Cerebellar nuclear complex (tissue), 1 donor: ENCODE results near the gene LPO.

Source experiments
- DNase-seq, 2 experiments: peaks; one replicate each; lab custom pipeline; 2025; lab: John Stamatoyannopoulos, UW

The LPO gene

DNA sequence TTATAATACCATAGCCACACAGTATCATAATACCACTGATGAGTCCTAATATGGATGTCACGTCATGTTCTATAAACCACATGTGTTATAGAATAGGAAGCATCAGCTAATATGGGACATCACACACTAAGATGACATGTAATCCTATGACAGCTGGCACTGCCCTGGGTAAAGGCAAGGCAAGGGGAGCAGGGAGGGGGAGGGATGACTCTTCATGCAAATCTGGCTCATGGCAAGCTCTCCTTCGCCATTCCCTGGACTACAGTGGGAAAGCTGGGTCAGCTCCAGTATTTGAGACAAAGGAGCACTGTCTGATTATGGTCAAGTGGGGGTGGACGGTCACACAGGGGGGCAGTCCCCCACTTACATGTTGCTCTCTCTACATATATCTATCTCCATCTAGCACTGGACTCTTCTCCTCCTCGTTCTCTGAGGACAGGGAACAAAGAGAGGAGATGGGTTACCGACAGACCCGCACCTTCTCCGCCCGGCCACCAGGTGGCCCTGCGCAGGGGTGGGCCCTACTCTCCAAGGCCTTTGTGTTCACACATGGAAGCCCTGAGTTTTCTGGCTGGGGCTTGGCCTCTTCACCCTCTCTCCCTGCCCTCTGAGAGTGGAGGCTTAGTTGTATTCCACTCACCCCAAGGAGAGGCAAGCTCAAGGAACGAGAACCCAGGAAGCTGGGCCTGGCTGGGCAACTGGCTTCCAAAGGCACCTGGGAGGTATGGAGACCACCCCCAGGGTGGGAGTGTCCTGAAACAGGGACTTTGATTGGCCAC is 65.8 kb downstream of the LPO start:
- no peak for DNase-seq

DNA sequence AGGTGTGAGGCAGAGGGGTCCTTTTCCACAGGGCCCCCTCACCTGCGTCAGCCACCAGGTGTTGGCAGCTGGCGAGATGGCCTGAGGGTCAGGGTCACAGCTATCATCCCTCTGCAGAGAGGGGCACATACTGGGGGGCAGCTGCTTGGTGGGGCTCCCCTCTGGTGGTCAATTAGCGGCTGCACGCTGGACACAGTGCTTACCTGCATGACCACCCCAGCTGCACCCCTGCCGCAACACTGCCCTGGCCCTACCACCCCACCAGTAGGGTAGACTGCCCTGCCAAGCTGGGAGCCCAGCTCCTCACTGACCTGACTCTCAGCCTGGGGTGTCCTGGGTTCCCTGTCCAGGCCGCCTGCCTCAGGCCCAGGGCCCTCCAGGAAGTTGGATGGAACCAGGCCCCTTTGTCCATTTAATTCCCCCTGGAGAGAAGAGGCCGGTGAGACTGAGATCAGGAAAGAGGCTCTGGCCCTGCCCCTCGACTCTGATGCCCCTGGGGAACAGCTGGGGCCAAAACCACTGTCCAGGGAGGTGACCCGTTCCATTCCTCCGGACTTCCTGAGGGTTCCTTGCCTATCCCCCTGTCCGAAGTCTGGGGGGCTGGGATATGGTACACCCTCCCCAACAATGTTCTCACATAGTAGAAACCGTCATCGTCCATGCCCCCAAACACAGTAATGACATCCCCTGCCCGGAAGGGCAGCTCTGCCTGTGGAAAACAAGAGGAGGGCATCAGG is 66.5 kb downstream of the LPO start:
- no peak for DNase-seq

DNA sequence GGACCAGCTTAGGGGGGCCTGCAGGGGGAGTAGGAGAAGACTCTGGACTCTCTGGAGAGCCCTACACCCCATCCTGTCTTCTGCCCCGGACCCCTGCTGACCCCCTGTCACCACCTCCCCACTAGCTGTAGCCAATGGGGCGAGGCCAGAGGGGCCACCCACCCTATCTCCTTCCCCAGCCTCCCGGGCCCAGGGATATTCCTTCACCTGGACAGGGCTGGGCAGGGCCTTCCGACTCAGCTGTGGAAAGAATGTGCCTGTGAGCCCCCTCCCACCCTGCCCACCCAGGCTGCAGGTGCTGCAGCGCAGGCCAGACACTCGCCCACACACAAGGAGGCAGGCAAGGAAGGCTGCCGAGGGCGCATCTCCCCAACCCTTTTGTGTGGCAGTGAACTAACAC is 67.2 kb downstream of the LPO start:
- DNase-seq: no peak

DNA sequence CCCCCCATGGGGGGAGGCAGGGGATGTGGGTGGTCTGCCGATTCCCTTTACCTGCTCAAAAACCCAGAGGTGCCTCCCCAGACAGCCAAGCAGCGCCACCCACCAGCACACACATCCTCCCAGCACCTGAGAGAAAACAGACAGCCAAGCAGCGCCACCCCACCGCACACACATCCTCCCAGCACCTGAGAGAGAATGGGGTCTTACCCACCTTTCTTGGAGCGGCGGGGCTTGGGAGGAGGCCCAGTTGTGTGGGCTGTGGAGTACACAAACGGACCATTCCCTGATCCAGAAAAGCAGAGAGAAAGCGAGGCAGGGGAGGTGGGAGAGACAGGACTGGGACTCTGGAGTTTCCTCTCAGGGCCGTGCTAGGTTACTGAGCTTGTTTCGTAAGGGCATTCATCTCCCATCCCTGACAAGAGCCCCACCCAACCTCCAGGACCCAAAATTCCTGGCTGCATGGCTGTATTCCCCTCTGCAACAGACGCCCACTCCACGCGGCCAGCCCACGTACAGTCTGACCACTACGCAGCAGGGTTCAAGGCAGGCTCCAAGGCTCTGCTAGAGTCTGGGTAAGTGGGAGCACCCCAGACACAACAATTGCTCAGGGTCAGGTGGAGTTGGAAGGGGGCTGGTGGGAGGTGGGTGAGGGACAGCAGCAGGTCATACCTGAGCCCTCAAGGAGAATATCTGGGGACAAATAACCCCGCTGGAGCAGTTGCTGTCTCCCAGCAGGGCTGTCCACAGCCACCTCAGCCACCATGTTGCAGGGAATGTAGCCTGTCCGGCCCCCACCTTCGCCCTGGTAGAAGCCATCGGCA is 68.0 kb downstream of the LPO start:
- DNase-seq: no peak

DNA sequence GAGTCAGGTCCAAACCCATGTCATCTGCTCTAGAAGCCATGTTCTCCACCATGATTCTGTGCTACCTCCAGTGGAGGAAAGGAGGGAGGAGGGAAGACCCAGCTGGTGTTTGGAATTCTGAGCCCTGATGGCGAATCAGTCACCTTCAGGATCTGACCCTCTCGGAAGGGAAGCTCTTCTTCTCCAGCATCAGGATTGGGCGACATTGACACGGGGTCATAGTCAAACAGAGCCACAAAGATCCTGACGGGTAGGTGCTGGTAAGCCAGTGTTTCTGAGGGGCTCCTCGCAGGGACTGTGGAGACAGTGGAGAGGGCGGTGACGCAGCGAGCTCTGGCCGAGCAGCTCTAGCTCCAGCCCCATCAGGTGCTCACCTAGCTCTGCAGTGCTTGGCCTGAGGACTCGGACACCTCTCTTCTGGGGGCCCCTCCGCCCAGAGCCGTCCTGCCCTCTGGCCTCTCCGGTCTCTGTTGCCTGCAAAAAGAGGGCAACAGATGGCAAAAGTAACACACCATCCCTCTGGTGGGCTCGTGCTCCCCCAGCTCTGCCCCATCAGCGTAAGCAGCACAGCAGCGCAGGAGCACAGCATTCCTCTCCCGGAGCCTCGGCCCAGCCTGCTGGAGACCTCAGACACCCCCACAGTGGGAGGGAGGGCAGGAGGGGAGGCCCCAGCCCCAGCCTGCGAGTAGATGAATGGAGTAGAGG is 69.2 kb downstream of the LPO start:
- DNase-seq: no peak

DNA sequence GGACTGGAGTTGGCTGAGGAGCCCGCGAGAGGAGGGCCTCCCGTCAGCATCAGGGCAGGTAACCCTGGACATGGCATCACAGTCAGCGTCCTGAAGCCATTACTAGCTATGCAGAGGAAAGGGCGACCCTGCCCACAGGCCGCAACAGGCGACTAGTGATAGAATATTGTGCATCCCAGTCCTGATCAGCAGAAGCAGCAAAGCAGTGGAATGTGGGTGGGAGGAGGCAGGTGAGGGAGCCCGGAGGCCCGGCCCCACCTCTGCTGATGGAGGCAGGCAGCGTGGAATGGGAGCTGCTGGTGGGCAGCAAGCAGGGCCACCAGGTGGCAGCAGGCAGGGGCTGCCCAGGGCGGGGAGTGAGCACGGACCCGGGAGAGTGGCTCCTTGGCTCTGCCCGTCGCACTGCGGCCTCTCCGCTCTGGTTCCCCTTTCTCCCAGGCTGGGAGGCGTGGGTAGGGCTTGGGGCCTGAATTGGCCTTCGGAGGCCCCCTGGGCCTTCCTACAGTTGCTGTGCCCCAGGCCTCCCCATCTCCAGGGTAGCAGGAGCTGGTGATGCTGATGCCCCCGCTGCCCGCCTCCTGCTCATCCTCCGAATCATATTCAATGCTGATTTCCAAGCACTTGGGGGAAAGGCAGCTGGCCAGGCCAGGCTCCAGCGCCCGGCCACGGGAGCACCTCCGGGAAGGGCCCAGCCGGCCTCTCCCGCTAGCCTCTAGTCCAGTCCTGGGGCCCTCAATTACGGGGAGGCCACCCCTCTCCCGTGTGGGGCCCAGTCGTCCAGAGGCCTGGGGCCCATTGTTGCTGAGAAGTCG is 70.0 kb downstream of the LPO start:
- no peak for DNase-seq

DNA sequence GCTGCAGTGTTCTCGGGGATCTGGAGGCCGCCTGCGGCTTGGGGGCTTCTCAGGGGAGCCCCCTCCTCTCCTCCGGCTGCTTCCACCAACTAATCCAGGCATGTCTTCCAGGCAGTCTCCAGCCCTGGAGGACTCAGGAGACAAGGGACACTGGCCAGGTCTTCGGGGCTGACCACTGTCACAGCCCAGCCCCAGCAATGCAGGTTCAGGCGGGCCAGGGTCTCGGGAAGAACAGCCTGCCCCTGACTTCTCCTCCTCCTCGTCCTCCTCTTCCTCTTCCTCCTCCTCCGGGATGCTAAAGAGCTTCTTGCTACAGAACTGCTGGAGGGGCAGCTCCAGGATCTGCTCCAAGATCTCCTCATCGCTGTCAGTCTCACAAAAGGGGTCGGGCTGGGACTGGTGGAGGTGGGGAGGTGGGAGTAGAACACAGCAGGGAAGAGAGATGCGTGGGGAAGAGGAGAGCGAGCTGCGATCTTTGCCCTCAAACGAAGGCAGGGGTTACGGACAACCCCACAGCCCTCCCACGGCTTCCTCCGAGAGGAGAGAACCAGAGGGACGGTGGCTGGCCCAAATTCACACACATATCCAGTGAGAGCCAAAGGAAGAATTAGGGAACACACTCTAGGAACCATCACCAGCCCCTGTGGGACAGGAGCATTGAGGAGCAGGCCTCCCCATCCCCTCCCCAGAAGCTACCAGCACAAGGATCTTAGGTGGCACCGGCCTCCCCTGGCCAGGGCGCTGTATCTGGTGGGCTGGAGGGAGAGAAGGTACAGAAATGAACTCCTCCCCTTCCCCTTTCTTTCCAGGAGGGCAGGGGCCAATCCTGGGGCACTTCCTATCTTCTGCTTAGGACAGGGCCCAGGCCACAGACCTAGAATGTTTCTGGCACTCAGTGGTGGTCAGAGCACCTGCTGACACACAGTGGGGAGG is 70.9 kb downstream of the LPO start:
- DNase-seq: no peak

DNA sequence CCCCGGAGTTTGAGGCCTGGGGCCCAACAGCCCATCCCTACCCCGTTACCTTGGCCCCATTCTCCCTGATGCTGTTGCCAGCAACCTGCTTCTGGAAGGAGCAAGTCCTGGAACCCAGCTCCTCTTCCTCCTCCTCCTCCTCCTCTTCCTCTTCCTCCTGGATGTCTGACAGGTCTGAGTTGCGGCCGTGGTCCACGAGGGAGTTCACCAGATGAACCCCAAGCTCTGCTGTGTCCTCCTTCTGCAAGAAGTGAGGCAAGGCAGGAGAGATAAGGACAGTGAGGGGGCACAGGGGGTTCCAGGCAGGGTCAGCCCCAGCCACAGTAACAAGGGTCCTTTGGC is 71.5 kb downstream of the LPO start:
- no peak for DNase-seq

DNA sequence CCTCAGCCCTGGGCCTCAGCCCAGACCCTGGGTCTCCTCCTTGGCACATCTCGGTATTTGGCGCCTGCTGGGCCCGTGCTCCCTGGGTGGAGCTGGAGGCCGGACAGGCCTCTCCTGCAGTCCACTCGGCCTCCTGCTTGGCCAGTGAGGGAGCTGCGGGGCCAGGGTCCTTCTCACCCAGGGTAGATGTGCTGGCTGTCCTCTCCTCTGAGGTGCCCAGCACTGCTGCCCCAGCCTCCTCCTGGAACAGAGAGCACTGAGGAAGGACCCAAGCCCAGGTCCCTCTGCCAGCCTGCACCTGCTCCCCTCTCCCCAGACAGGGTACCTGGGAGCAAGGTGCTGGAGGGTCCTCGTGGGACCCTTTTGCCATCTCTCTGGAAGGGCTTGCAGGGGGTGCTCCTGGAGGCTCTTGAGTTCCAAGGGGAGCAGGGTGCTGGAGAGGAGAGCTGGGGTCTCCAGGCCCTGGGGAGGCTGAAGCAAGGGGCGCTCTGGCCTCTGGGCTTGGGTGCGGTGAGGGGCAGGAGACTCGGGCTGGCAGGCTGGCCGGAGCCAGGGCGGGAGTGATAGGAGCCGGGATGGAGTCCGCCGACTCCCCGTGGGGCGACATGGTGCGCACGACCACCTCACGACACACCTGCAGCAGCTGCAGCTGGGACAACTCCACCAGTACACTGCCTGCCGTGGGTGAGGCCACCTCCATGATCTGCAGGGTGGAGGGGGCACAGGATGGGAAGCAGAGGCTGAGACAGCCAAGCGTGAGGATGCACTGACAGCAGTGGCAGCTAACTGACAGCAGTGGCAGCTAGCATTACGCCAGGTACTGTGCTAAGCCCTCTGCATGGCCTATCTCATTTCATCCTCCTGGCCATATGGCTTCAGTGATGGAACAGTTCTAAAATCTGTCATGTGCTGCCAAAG is 72.4 kb downstream of the LPO start:
- DNase-seq: peak in 1 of 2 experiments; percentile 48

DNA sequence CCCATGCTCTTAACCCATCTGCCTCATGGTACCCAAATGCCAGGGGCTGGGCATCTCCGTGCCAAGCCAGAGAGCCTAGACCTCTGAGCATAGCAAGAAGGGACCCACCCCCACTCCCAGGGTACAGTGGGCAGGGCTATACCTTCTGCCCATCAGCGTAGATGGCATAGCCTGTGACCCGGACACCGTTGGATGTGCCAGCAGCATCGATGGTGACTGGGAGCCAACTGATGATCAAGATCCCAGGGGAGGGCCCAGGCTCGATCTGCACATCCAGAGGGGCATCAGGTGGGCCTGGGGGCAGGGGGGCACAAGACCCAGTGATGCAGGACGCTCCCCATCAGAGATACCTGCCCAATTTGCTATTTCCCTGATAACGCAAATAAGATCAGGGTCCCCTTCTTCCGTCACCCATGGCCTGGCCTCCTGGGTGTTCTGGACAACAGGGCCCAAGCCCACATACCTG is 73.1 kb downstream of the LPO start:
- no peak for DNase-seq

DNA sequence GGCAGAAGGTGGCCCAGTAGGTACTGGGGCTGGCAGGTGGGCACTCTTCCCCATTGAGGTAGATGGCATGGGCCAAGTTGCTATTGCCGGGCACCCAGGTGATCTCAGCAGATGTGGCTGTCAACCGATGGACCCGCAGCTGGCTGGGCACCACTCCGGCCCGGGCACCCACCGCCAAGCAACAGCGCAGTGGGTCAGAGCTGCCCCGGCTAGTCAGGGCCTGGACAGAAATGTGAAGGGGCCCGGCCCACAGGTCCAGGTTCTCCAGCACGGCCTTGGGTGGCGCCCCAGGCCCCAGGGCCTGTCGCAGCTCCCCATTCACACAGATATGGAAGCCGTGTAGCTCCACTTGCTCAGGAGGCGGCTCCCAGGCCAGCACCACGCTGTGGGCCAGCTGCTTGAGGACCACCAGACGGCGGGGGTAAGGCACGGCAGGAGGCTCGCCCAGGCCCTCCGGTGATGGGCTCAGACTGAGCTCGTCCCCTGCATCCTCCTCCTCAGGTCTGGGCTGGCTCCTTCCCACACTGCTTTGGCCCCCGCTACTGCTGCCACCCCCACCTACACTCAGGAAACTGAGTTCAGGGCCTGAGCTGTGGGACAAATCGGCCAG is 73.7 kb downstream of the LPO start:
- no peak for DNase-seq

DNA sequence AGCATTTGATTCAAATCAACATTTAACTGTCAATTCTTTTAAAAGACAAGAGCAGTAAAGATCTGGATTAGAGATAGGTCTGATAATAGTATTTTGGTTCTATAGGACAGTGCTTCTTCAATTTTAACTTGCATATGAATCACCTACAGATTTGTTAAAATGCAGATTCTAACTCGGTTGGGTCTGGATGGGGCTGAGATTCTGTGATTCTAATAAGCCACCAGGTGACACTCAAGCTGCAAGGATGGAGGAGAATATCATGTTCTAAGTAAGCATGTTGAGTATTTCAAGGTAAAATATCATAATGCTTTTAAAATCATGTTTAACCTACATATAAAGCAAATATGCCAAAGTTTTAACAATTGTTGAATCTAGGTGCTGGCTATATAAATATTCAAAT is 74.4 kb downstream of the LPO start:
- no peak for DNase-seq

DNA sequence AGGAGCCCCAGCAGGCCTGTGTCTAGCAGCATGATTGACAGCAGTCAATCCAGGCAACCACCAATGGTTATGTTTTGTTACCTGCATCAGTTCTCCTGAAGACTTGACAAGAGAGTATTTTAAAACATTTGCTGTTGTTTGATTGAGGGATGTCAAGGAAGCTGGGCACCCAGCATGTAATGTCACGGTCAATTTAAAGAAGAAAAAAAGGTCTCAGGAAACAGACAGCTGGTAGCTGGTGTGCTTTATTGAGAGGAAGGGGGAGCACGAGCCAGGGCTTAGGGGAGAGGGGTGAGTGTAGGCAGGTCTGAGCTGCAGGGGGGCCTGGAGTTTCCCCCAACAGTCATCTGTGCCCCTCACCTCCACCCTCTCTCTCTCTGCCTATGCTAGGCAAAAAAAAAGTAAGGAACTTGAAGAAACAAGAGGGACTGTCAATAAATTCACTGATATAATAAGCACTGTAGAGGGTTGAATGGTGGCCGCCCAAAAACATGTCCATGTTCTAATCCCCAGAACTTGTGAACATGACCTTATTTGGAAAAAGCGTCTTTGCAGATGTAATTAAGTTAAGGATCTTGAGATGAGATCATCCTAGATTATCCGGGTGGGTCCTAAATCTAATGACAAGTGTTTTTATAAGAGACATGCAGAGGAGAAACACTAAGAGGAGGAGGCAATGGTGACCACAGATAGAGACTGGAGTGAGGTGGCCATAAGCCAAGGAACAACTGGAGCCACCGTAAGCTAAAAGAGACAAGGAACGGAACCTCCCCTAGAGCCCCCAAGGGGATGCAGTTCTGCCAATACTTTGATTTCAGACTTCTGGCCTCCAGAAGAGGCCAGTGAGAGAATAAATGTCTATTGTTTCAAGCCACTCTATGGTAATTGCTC is 75.7 kb downstream of the LPO start:
- DNase-seq: no peak

DNA sequence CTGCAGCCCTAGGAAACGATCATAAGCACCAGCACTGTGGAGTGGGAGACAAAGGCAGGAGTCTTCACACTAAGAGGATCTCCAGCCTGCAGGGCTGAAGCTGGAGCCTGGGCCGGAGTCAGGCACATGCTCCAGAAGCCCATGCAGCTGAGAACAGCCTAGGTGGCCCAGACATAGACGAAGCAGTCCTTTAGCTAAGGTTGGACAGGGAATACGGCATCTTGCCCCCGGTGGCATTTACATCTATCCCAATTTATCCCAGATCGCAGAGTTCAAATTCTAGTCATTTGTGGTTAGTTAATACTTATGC is 76.3 kb downstream of the LPO start:
- no peak for DNase-seq

DNA sequence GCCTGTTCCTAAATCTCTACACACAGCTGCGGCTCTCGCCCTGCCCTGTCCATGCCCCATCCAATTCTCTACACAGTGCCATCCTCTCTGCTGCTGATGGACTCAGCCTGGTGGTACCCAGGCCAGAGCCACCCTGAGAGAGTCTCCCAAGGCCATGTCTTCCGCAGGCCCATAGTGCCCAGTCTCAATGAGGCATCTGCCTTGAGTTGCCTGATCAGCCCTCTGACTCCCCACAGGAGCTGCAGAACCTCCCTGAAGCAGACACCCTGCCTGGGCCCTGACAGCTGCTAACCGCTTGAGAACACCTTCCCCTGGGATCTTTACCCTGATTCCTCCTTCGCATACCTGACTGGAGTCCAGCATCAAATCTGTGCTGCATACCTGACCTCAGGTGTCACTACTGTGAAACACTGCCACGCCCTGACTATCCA is 76.9 kb downstream of the LPO start:
- no peak for DNase-seq

DNA sequence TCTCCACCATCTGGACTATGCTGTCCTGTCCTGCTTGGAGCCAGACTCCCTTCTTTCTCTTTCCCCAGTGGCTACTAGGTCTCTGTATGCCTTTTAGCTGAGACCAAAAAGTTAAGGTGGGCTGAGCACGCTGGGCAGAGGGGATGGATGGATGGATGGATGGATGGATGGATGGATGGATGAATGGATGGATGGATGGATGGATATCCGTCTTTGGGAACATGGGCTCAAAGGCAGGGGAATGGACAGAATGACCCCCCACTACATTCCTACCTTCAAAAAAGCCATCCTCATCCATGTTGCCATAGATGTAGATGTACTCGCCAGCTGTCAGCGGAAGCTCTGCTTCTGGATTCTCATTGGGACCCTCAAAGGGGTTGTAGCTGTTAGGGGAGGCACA is 77.4 kb downstream of the LPO start:
- no peak for DNase-seq

DNA sequence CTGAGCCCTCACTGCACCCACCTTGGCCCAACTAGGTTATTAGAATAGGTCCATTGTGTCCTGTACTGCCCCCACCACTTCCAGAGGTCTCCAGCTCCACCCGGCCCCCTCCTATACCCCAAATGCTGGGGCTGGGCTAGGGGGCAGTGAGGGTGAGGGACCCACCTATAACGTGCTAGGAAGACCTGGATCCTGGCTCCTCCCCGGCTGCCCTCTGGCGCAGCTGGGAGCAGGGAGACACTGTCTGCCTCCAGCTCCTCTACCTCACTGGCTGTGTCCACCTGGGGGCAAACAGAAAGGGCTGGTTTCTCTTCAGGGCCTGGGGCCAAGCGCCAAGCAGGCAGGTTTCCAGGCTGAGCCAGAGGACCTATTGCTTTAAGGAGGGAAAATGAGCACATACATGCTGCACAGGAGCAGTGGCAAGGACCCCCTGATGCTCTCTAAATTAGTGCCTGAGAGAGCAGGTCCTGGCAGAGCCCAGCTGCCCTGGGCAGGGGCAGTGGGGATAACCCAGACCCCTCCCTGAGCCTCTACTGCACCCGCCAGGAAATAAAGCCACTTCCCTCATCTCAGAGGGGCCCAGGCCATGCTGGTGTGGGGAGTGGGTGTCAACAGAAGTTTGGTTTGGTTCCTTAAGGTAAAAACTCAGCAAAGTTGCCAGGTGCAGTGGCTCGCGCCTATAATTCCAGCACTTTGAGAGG is 78.0 kb downstream of the LPO start:
- DNase-seq: no peak
